RWPE2 (cell line): ENCODE data around the gene SLC66A2.

ENCODE experiments used
- ATAC-seq: fragments of 200-7000 bp; cut with Tn5 transposase; 3 replicates; pipeline ENCODE4 v1.9.1; 2021; ENCODE audit warnings: low read depth
- DNase-seq: peaks from one replicate; pipeline ENCODE4 v3.0.0-alpha.2; 2020; ENCODE audit warnings: low spot score
- H3K27ac ChIP-seq: fragments of 450-650 bp; 2 replicates; pipeline ENCODE4 v1.5.1; 2017; ENCODE audit warnings: mild to moderate bottlenecking; ENCODE audit not compliant: poor library complexity, severe bottlenecking
- H3K27me3 ChIP-seq: fragments of 250-450 bp; sonication (Bioruptor Pico); 2 replicates; pipeline ENCODE4 v1.5.1; 2021; ENCODE audit warnings: mild to moderate bottlenecking, moderate library complexity; ENCODE audit not compliant: insufficient read depth, poor library complexity, severe bottlenecking
- H3K36me3 ChIP-seq: fragments of 250-450 bp; sonication (Bioruptor Pico); 2 replicates; pipeline ENCODE4 v1.5.1; 2020; ENCODE audit warnings: low read depth, mild to moderate bottlenecking, moderate library complexity
- H3K4me1 ChIP-seq: fragments of 250-450 bp; sonication (Bioruptor Pico); 2 replicates; pipeline ENCODE4 v1.5.1; 2021; ENCODE audit warnings: mild to moderate bottlenecking, moderate library complexity; ENCODE audit not compliant: insufficient read depth, poor library complexity, severe bottlenecking
- H3K4me3 ChIP-seq: fragments of 250-450 bp; sonication (Bioruptor Pico); 2 replicates; pipeline ENCODE4 v1.5.1; 2021; ENCODE audit warnings: mild to moderate bottlenecking, moderate library complexity; ENCODE audit not compliant: severe bottlenecking
- H3K9me3 ChIP-seq: fragments of 250-450 bp; sonication (Bioruptor Pico); 2 replicates; pipeline ENCODE4 v1.5.1; 2021; ENCODE audit warnings: mild to moderate bottlenecking, moderate library complexity; ENCODE audit not compliant: severe bottlenecking
- CTCF ChIP-seq: fragments of 450-650 bp; IDR thresholded peaks from one replicate; pipeline ENCODE4 v1.5.1; 2017; ENCODE audit warnings: mild to moderate bottlenecking, moderate library complexity; ENCODE audit not compliant: poor library complexity, severe bottlenecking

Gene SLC66A2

GRCh38 chr18:79887181-79888000, 64.1 kb downstream of the SLC66A2 start:
- no peak for DNase-seq

GRCh38 chr18:79884963-79885728, 66.3 kb downstream of the SLC66A2 start:
- ATAC-seq = no peak; the same call in 1 of the 3 replicates
- Histone ChIP-seq H3K27ac (no peak overlapping the region), H3K4me1 (no peaks in the 10 kb centered on the region), H3K27me3 (no peaks in the 10 kb centered on the region), H3K36me3 (no peaks in the 10 kb centered on the region), H3K4me3 (no peak overlapping the region), H3K9me3 (no peaks in the 10 kb centered on the region)
- TF ChIP-seq CTCF = no peak
- peak; percentile 50 for DNase-seq

More at GRCh38 chr18:79887181-79888000, 64.1 kb downstream of the SLC66A2 start:
- H3K4me1 ChIP-seq = no peaks in the 10 kb centered on the region
- no peak overlapping the region for H3K4me3 ChIP-seq
- no peaks in the 10 kb centered on the region for H3K36me3 ChIP-seq
- ATAC-seq = no peak
- H3K27ac ChIP-seq = no peak overlapping the region
- peaks cover 2% of the 10 kb centered on the region for H3K9me3 ChIP-seq
- no peak for TF ChIP-seq CTCF
- H3K27me3 ChIP-seq = no peaks in the 10 kb centered on the region

- Histone ChIP-seq H3K36me3 (no peaks in the 10 kb centered on the region), H3K9me3 (no peaks in the 10 kb centered on the region), H3K27me3 (no peaks in the 10 kb centered on the region), H3K4me1 (no peaks in the 10 kb centered on the region), H3K4me3 (no peak overlapping the region), H3K27ac (no peak overlapping the region)
- no peak for TF ChIP-seq CTCF
- no peak for ATAC-seq
- DNase-seq = no peak
These were observed 67.0 kb downstream of the SLC66A2 start for GRCh38 chr18:79884294-79884962.

- H3K4me3 ChIP-seq = no peak overlapping the region
- TF ChIP-seq CTCF = no peak
- H3K27ac ChIP-seq = no peak overlapping the region
- no peaks in the 10 kb centered on the region for H3K4me1 ChIP-seq
- peak; percentile 64 for DNase-seq
- H3K9me3 ChIP-seq = no peaks in the 10 kb centered on the region
- H3K27me3 ChIP-seq = no peaks in the 10 kb centered on the region
- no peaks in the 10 kb centered on the region for H3K36me3 ChIP-seq
- ATAC-seq = no peak
These were observed 67.8 kb downstream of the SLC66A2 start for GRCh38 chr18:79883461-79884293.
